ENCODE data around the gene RBPJL. TPM values are rescaled to one million over a fixed set of nuclear protein-coding genes. Genes with fewer than 3 reads are reported as not detected.
A peak's percentile ranks its signal among the peaks of the same experiment; 100 is the strongest.

The RBPJL gene
- total and polyA plus RNA-seq, 2 of the 13 experiments (the other 11 are each of a cell fraction or from before 2014, with no cell fraction given), result not detected

DNA sequence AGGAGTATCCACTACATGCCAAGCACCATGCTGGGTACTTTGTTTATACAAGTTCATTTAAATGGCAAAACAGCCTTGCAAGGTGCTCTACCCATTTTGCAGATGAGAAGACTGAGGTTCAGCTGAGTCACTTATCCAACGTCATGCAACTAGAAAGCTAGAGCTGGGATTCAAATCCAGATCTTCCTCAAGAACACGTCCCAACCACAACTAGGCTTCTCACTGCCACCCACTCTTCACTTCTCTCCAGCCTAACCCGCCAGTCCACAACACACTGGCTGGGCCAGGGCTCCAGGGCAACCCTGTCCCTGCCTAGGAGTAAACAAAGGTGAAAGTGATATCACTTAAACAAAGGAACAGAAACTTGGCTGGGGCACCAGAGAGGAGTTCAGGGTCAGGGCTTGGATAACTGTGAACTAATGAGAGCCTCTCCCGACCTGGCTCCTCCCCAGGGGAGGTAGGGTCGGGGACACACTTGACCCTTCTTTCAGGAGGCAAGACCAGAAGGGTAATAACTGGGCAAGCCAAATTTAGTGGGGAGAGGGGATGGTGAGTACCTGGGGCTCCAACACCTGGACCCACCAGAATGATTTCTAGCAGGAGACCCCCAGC, 33.7 kb downstream of the RBPJL start (continued):
- TF ChIP-seq ZNF773 (CRISPR knock-in tag; IDR thresholded peaks at IDR 0.05; ENCODE audit: borderline replicate concordance), result 0 out of 2 replicates have a peak, but pooled peaks have one; percentile 22
- TF ChIP-seq, protein P1, sequence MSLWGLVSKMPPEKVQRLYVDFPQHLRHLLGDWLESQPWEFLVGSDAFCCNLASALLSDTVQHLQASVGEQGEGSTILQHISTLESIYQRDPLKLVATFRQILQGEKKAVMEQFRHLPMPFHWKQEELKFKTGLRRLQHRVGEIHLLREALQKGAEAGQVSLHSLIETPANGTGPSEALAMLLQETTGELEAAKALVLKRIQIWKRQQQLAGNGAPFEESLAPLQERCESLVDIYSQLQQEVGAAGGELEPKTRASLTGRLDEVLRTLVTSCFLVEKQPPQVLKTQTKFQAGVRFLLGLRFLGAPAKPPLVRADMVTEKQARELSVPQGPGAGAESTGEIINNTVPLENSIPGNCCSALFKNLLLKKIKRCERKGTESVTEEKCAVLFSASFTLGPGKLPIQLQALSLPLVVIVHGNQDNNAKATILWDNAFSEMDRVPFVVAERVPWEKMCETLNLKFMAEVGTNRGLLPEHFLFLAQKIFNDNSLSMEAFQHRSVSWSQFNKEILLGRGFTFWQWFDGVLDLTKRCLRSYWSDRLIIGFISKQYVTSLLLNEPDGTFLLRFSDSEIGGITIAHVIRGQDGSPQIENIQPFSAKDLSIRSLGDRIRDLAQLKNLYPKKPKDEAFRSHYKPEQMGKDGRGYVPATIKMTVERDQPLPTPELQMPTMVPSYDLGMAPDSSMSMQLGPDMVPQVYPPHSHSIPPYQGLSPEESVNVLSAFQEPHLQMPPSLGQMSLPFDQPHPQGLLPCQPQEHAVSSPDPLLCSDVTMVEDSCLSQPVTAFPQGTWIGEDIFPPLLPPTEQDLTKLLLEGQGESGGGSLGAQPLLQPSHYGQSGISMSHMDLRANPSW (CRISPR knock-in tag; IDR thresholded peaks at IDR 0.05; ENCODE audit: borderline replicate concordance), result no peak
- no peak for TF ChIP-seq NFIB (CRISPR knock-in tag; IDR thresholded peaks at IDR 0.05; ENCODE audit: borderline replicate concordance)
- no peak for TF ChIP-seq RORA (CRISPR knock-in tag; IDR thresholded peaks at IDR 0.05)
- peak; percentile 59 for TF ChIP-seq FOSL2 (CRISPR knock-in tag; IDR thresholded peaks at IDR 0.05)
- peak; percentile 30 for TF ChIP-seq RBM22 (optimal IDR thresholded peaks at IDR 0.05; ENCODE audit: low read length)
- no peak for TF ChIP-seq ZZZ3 (CRISPR knock-in tag; IDR thresholded peaks at IDR 0.05; ENCODE audit: borderline replicate concordance)
- no peak for TF ChIP-seq TOE1 (CRISPR knock-in tag; IDR thresholded peaks at IDR 0.05)
- TF ChIP-seq ZFY (CRISPR knock-in tag; IDR thresholded peaks at IDR 0.05), result no peak
- TF ChIP-seq, protein P2, sequence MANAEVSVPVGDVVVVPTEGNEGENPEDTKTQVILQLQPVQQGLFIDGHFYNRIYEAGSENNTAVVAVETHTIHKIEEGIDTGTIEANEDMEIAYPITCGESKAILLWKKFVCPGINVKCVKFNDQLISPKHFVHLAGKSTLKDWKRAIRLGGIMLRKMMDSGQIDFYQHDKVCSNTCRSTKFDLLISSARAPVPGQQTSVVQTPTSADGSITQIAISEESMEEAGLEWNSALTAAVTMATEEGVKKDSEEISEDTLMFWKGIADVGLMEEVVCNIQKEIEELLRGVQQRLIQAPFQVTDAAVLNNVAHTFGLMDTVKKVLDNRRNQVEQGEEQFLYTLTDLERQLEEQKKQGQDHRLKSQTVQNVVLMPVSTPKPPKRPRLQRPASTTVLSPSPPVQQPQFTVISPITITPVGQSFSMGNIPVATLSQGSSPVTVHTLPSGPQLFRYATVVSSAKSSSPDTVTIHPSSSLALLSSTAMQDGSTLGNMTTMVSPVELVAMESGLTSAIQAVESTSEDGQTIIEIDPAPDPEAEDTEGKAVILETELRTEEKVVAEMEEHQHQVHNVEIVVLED (CRISPR knock-in tag; IDR thresholded peaks at IDR 0.05; ENCODE audit: borderline replicate concordance), result peak; percentile 36; the same call in 1 of the 2 replicates
- 0 out of 2 replicates have a peak, but pooled peaks have one; percentile 32 for TF ChIP-seq ELF3 (CRISPR knock-in tag; IDR thresholded peaks at IDR 0.05)
- TF ChIP-seq TOPORS (CRISPR knock-in tag; IDR thresholded peaks at IDR 0.05), result no peak
- TF ChIP-seq ZNF274 (CRISPR knock-in tag; IDR thresholded peaks at IDR 0.05), result no peak
- TF ChIP-seq, protein P3, sequence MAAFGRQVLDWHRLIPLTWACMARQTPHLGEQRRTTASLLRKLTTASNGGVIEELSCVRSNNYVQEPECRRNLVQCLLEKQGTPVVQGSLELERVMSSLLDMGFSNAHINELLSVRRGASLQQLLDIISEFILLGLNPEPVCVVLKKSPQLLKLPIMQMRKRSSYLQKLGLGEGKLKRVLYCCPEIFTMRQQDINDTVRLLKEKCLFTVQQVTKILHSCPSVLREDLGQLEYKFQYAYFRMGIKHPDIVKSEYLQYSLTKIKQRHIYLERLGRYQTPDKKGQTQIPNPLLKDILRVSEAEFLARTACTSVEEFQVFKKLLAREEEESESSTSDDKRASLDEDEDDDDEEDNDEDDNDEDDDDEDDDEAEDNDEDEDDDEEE (CRISPR knock-in tag; IDR thresholded peaks at IDR 0.05), result no peak
- TF ChIP-seq, protein P4, sequence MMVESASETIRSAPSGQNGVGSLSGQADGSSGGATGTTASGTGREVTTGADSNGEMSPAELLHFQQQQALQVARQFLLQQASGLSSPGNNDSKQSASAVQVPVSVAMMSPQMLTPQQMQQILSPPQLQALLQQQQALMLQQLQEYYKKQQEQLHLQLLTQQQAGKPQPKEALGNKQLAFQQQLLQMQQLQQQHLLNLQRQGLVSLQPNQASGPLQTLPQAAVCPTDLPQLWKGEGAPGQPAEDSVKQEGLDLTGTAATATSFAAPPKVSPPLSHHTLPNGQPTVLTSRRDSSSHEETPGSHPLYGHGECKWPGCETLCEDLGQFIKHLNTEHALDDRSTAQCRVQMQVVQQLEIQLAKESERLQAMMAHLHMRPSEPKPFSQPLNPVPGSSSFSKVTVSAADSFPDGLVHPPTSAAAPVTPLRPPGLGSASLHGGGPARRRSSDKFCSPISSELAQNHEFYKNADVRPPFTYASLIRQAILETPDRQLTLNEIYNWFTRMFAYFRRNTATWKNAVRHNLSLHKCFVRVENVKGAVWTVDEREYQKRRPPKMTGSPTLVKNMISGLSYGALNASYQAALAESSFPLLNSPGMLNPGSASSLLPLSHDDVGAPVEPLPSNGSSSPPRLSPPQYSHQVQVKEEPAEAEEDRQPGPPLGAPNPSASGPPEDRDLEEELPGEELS (CRISPR knock-in tag; IDR thresholded peaks at IDR 0.05), result peak; percentile 95
- peak; percentile 96 for TF ChIP-seq ZMYM2 (CRISPR knock-in tag; IDR thresholded peaks at IDR 0.05)
- TF ChIP-seq, protein P5, sequence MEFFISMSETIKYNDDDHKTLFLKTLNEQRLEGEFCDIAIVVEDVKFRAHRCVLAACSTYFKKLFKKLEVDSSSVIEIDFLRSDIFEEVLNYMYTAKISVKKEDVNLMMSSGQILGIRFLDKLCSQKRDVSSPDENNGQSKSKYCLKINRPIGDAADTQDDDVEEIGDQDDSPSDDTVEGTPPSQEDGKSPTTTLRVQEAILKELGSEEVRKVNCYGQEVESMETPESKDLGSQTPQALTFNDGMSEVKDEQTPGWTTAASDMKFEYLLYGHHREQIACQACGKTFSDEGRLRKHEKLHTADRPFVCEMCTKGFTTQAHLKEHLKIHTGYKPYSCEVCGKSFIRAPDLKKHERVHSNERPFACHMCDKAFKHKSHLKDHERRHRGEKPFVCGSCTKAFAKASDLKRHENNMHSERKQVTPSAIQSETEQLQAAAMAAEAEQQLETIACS (CRISPR knock-in tag; IDR thresholded peaks at IDR 0.05), result no peak
- peak; percentile 33; the same call in 1 of the 2 replicates for TF ChIP-seq ZNF878 (CRISPR knock-in tag; IDR thresholded peaks at IDR 0.05)

Measured in HepG2 (cell line).